ENCODE data around the gene PCDHGA8.

The PCDHGA8 gene

DNA sequence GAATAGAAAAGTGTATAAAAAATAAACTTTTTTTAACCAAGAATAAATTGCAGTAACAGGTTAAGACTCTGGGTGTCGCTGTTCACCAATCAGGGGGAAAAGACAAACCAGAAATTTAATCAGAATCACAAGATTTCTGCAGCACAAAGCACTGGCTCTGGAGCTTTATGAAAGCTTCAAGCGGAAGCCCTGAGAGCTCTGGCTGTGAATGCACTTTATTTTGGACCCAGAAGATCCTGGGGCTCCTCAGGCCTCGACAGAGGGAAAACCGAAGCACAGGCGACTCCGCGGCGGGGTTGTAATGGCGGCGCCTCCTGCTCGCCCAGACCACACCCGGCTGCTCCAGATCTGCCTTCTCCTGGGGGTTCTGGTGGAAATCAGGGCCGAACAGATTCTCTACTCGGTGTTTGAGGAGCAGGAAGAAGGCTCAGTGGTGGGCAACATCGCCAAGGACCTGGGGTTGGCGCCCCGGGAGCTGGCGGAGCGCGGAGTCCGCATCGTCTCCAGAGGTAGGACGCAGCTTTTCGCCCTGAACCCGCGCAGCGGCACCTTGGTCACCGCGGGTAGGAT is 37.4 kb upstream of the PCDHGA8 start, which contains the start of gene PCDHGA4:
Gene PCDHGA4, plus strand, starts transcription at position 122 of the 570 bp plus-strand sequence. Its CDS starts 87 bp downstream, at position 209.
- H3K27ac ChIP-seq (ENCODE audit: low read length), result no peak within 1 kb of the TSS
- 0 out of 2 replicates have a peak within 1 kb of the TSS, but pooled peaks have one; percentile 32 for H3K4me2 ChIP-seq (ENCODE audit: low read length)
- TF ChIP-seq EZH2phosphoT487 (IDR thresholded peaks at IDR 0.05; ENCODE audit: low read depth) (no peak), CTCF (IDR thresholded peaks at IDR 0.05; ENCODE audit: low read depth, low read length) (peak; percentile 50)
- H3K27me3 ChIP-seq (ENCODE audit: low read depth, low read length), result no peaks in the 10 kb centered on the region
- H3K9me3 ChIP-seq (ENCODE audit: insufficient read depth, low read length), result no peaks in the 10 kb centered on the region
- no peaks in the 10 kb centered on the region for H3K36me3 ChIP-seq (replicated peaks; ENCODE audit: low read depth, low read length)
- no peak within 1 kb of the TSS for H3K9ac ChIP-seq (ENCODE audit: low read length)
- no peak within 1 kb of the TSS for H2AFZ ChIP-seq (ENCODE audit: low read depth, low read length)
- no peaks in the 10 kb centered on the region for H4K20me1 ChIP-seq (ENCODE audit: insufficient read depth, low read length)
- H3K79me2 ChIP-seq (ENCODE audit: low read length), result no peaks in the 10 kb centered on the region
- no peak within 1 kb of the TSS for H3K4me3 ChIP-seq (ENCODE audit: low read length)
- 0 out of 2 replicates have a peak, but pooled peaks cover 3% of the 10 kb centered on the region for H3K4me1 ChIP-seq (ENCODE audit: low read length)

GRCh38 chr5:141355641-141356040 is 36.8 kb upstream of the PCDHGA8 start:
- Histone ChIP-seq H3K4me1 (ENCODE audit: low read length) (0 out of 2 replicates have a peak, but pooled peaks cover 3% of the 10 kb centered on the region), H3K4me3 (ENCODE audit: low read length) (no peak overlapping the region), H4K20me1 (ENCODE audit: insufficient read depth, low read length) (no peaks in the 10 kb centered on the region), H3K27ac (ENCODE audit: low read length) (no peak overlapping the region), H3K9me3 (ENCODE audit: insufficient read depth, low read length) (no peaks in the 10 kb centered on the region), H2AFZ (ENCODE audit: low read depth, low read length) (no peak overlapping the region), H3K36me3 (replicated peaks; ENCODE audit: low read depth, low read length) (no peaks in the 10 kb centered on the region), H3K9ac (ENCODE audit: low read length) (no peak overlapping the region), H3K4me2 (ENCODE audit: low read length) (no peak overlapping the region), H3K79me2 (ENCODE audit: low read length) (no peaks in the 10 kb centered on the region), H3K27me3 (ENCODE audit: low read depth, low read length) (no peaks in the 10 kb centered on the region)
- TF ChIP-seq EZH2phosphoT487 (IDR thresholded peaks at IDR 0.05; ENCODE audit: low read depth) (no peak), CTCF (IDR thresholded peaks at IDR 0.05; ENCODE audit: low read depth, low read length) (no peak)

GRCh38 chr5:141356133-141356532 is 36.3 kb upstream of the PCDHGA8 start:
- H3K9ac ChIP-seq (ENCODE audit: low read length), result no peak overlapping the region
- TF ChIP-seq EZH2phosphoT487 (IDR thresholded peaks at IDR 0.05; ENCODE audit: low read depth), result no peak
- TF ChIP-seq CTCF (IDR thresholded peaks at IDR 0.05; ENCODE audit: low read depth, low read length), result no peak
- H3K27ac ChIP-seq (ENCODE audit: low read length), result no peak overlapping the region
- no peak overlapping the region for H2AFZ ChIP-seq (ENCODE audit: low read depth, low read length)
- H3K4me3 ChIP-seq (ENCODE audit: low read length), result no peak overlapping the region
- 0 out of 2 replicates have a peak, but pooled peaks cover 3% of the 10 kb centered on the region for H3K4me1 ChIP-seq (ENCODE audit: low read length)
- H4K20me1 ChIP-seq (ENCODE audit: insufficient read depth, low read length), result no peaks in the 10 kb centered on the region
- no peaks in the 10 kb centered on the region for H3K9me3 ChIP-seq (ENCODE audit: insufficient read depth, low read length)
- no peaks in the 10 kb centered on the region for H3K27me3 ChIP-seq (ENCODE audit: low read depth, low read length)
- H3K36me3 ChIP-seq (replicated peaks; ENCODE audit: low read depth, low read length), result no peaks in the 10 kb centered on the region
- no peaks in the 10 kb centered on the region for H3K79me2 ChIP-seq (ENCODE audit: low read length)
- no peak overlapping the region for H3K4me2 ChIP-seq (ENCODE audit: low read length)

DNA sequence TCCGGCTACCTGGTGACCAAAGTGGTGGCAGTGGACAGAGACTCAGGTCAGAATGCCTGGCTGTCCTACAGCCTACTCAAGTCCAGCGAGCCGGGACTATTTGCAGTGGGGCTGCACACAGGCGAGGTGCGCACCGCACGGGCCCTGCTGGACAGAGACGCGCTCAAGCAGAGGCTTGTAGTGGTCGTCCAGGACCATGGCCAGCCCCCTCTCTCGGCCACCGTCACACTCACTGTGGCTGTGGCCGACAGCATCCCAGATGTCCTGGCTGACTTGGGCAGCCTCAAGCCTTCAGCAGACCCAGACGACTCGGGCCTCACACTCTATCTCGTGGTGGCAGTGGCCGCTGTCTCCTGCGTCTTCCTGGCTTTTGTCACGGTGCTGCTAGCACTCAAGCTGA is 35.5 kb upstream of the PCDHGA8 start:
- Histone ChIP-seq H3K4me2 (ENCODE audit: low read length) (no peak overlapping the region), H3K36me3 (replicated peaks; ENCODE audit: low read depth, low read length) (no peaks in the 10 kb centered on the region), H3K9me3 (ENCODE audit: insufficient read depth, low read length) (no peaks in the 10 kb centered on the region), H3K27ac (ENCODE audit: low read length) (no peak overlapping the region), H3K79me2 (ENCODE audit: low read length) (no peaks in the 10 kb centered on the region), H3K4me3 (ENCODE audit: low read length) (no peak overlapping the region), H3K4me1 (ENCODE audit: low read length) (0 out of 2 replicates have a peak, but pooled peaks cover 3% of the 10 kb centered on the region), H4K20me1 (ENCODE audit: insufficient read depth, low read length) (no peaks in the 10 kb centered on the region), H2AFZ (ENCODE audit: low read depth, low read length) (no peak overlapping the region), H3K9ac (ENCODE audit: low read length) (no peak overlapping the region), H3K27me3 (ENCODE audit: low read depth, low read length) (no peaks in the 10 kb centered on the region)
- no peak for TF ChIP-seq EZH2phosphoT487 (IDR thresholded peaks at IDR 0.05; ENCODE audit: low read depth)
- TF ChIP-seq CTCF (IDR thresholded peaks at IDR 0.05; ENCODE audit: low read depth, low read length), result no peak

All from OCI-LY3 (cell line).